ENCODE measurements around the gene LIX1L.
A peak's percentile ranks its signal among the peaks of the same experiment; 100 is the strongest.

The LIX1L gene
- total RNA-seq = 9.0 to 49.0 (median 25.2) reads per million in 17 experiments

DNA sequence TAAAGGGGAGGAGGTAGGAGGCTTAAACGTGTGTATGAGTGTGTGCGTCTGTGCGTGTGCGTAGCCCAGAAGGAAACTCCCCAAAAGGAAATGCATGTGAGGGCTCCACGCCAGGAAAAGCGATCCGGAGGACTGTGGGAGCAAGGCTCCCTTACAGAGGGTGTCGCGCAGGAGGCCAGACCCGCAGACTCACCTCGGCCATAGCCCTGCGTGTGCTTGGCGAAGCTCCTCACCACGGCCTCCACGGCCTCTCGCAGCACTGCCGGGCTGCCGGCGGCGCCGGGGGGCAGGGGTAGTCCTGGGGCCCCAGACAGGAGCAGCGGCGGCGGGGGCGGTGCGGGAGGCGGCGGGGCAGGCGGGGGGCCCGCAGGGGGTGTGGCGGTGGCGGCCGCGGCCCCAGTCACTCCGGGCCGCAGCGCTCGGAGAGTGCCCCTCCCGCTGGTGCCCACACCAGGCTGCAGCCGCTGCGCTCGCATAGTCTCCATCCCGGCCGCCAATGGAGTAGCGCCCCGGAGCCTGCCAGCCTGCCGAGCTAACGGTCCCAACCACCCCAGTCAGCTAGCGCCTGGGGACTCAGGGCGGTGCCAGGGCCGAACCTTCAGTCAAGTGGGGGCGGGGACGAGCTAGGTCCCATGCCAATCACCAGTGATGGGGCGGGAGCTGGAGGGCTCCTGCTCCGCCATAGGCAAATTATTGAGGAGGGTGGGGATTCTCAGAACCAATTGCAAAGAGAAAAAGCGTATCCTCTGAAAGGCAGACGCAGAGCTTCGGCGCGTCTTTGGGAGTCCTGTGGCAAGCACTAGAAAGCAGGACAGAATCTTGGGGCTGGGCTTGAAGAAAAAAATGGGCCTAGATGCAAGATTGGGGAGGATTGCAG lies at the start of gene LIX1L:
Gene LIX1L (minus strand): TSS at position 575 of the 877 bp plus-strand sequence. CDS start 90 bp downstream, at position 485.
- peak; percentile 97 to 98 (median 98) for DNase-seq

DNA sequence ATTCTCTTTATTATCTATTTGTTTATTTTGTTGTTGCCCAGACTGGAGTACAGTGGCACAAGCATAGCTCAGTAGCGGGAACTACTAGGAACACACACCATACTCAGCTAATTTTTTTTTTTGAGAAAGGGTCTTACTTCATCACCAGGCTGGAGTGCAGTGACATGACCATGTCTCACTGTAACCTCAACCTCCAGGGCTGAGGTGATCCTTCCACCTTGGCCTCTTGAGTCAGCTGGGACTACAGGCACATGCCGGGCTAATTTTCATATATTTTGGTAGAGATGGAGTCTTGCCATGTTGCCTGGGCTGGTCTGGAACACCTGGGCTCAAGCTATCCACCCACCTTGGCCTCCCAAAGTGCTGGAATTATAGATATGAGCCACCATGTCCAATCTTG lies 43.9 kb upstream of the LIX1L start:
- DNase-seq = peak in 3 of 4 experiments; percentile 12 to 62 (median 33)

DNA sequence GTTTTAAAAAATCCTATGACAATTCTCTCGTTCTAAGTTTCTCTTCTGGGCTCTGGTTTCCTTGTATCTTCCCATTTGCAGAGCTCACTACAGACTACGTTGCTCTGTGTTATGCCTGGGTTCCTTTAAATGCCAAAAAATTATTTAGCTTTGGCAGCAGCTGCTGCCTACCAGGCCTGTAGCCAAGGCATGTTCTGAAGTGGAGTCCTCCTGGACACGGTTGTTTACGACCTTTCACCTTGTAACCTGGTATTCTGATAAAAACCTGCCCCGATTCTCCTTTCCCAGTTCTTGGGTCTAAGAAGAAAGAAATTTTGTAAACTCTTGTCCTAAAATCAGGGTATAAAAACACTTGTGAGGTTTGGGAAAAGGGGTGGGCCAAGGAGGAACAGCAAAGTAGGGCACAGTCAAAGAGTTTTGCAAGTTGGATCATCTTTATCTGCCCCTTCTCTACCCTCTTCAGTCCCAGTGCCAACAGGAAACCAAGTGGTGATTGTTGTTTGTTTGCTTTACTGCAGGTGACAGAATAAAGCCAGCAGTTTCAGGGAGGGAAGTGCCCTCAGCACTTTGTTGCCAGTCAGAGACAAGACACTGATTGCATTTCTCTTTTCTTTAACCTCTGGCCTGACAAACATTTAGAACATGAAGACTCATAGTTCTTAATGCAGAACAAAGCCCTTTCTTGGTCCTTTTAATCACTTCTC lies 41.7 kb upstream of the LIX1L start:
- peak; percentile 47 to 81 (median 70) for DNase-seq

DNA sequence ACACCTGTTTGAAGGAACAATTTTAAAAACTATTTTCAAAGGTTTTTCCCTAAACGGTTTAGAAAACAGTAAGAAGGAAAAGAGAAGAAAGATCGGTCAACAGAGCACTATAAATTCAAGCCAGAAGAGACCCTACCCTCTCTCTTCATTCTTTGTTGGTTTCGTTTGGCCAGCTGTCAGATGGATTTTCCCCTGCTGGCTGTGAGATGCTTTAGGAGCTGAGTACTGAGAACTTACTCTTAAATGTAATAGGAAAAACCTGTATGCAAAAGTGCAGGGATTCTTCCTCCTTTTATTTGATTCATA lies 39.9 kb upstream of the LIX1L start:
- no peak for DNase-seq

DNA sequence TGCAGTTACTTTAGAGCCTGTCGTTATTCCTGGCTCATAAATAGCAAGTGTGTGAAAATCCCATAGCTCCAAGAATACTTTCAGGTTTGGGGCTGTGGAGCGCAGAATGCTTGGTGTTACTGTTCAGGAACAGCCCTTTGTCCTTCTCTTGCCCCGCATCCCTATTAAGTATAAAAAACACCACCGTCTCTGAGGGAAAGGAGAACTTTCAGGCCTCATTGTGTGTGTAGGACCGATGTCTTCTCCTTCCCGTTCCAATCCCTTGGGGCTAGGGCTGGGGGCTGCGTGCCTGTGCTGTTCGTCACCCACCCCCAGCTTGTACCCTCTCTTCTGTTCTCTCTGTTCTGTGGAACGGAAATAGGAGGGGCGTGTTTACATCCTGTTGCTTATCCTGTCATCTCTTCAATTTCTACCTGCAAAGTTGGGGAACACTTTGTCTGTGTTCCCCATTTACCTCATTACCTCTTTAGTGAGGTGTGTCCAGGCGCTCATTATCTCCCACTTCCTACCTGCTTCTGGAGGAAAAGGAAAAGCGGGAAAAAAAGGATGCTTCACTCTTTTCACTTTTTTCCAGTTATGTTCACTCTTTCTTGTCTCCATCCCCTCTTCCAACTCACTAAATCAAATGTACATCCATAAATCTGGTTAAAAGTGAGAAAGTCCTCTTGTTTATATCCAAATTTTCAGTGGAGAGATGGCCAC lies 39.4 kb upstream of the LIX1L start:
- DNase-seq = peak; percentile 31 to 52 (median 44)

DNA sequence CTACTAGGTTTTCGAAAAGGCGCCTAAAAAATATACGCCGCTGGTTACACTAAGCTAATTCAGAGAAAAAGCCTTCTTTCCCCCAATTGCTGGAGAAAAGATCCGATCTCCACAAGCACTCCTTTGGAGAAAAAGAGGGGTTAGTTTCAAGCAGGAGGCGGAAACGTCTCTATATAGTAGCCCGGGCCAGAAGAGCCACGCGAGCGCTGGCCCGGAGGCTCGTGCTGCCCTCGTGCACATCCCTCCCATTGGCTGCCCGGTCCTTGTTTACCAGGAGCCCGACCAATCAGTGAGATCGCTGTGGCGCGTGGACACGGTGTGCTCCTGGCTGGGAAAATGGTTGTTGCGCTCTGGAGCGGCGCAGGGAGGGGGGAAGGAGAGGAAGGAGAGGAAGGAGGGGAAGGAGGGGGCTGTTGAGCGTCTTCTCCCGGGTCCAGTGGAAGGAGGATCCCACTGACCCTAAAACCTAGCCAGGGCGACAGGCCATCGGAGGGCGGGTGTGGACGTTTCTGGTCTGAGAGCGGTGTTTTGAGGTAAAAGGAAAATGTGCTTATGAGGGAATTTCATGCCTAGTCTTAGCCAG lies 38.7 kb upstream of the LIX1L start, which contains the start of gene TXNIP:
Gene TXNIP (minus strand): TSS at position 147 of the 583 bp plus-strand sequence. CDS start 313 bp downstream, outside the sequence.
- DNase-seq = peak; percentile 96 to 99 (median 98)

DNA sequence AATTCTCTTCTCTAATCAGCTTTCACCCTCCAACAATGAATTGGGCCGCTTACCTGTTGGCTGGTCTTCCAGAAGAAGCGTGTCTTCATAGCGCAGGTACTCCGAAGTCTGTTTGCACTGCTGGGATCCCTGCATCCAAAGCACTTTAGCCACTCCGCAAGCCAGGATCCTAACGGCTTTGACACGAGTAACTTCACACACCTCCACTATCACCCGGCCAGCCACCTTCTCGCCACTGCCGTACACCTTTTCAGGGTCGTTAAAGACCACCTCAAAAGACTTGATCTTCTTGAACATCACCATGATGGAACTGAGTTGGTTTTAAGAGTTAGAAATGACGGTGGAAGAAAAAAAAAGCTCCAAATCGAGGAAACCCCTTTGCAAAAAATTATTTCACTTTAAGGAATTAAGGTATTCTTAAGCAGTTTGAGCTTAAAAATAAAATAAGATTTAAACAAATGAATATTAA lies 38.2 kb upstream of the LIX1L start:
- DNase-seq = peak in 2 of 4 experiments; percentile 23 to 41

DNA sequence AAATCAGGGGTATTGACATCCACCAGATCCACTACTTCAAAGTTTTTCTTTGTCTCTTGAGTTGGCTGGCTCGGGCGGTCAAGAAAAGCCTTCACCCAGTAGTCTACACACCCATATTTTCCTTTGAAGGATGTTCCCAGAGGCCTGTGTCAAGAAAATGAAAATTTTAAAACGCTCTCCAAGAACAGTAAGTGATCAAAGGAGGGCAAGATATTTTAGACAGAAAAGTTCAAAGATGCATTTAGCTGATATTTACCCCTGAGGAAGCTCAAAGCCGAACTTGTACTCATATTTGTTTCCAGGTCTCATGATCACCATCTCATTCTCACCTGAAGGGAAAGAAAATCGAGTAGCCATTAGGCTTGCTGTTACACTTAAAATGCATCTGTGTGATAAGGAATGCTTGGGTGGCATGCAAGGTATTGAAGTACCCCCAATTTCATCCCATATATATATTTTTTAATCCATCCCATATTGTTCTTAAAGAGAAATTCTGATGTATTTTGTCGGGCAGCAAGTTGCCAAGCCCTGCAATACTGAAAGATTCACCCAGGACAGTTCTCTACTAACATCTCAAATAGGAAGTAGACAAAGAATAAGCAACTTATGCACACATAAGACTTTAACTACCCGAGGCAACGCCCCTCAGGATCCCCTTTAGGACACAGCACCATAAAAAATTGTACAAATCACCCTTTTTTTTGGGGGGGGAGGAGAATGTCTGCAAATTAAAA lies 37.5 kb upstream of the LIX1L start:
- DNase-seq = peak in 3 of 4 experiments; percentile 36 to 51 (median 45)

DNA sequence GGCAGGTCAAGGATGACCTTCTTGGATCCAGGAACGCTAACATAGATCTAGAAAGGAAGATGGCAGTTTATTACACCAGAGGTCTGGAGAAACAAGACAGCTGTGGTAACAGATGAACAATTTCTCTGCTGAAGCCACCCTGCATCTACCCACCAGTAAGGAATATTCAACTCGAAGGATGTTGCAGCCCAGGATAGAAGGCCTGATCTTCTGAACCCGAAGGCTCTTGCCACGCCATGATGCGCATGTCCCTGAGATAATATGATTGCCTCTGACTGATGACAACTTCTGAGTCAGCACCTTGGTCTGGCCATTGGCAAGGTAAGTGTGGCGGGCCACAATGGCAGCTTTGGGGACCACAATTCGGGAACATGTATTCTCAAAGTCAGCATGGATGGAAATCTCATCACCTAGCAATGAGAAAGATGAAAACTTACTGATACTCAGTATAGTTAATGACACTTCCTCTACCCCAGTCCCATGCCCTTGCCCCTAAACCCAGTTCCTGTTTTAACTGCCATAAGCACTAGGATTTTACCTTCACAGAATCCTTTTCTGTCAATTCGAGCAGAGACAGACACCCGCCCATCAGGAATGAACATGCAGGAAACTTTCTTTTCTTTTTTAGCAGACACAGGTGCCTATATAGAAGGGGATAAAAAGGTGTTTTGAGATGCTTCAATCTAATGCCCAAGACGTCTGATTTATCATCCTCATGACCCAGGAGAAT lies 36.7 kb upstream of the LIX1L start:
- peak; percentile 12 to 61 (median 50) for DNase-seq

DNA sequence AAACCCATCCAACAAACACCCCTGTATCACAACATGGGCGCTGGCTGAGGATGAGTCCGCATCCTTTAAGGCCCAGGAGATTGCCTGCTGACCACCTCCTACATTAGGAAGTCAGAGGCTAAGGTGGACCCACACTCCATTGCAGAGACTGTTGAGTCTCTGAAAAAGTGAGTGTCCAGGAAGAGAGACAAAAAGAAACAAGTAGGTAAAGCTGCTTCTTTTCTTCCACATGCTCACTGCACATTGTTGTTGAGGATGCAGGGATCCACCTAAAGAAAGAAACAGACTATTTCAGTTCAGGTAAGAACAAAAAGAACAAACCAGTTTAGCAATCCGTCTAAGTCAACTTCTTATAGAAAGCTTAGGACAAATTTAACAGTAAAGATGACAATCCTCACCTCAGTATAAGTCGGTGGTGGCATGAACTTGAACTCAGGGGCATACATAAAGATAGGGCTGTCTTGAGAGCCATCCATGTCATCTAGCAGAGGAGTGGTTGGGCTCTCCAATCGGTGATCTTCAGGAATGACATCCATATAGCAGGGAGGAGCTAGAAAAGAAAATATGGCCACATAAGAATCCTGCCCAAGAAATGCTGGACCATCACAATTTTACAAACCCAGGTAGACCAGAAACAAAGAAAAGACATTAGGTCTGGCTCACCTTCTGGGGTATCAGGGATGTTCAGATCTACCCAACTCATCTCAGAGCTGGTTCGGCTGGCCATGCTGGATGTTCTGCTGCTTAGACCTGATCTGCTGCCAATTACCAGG lies 36.0 kb upstream of the LIX1L start:
- DNase-seq = peak in 2 of 4 experiments; percentile 34 to 42

DNA sequence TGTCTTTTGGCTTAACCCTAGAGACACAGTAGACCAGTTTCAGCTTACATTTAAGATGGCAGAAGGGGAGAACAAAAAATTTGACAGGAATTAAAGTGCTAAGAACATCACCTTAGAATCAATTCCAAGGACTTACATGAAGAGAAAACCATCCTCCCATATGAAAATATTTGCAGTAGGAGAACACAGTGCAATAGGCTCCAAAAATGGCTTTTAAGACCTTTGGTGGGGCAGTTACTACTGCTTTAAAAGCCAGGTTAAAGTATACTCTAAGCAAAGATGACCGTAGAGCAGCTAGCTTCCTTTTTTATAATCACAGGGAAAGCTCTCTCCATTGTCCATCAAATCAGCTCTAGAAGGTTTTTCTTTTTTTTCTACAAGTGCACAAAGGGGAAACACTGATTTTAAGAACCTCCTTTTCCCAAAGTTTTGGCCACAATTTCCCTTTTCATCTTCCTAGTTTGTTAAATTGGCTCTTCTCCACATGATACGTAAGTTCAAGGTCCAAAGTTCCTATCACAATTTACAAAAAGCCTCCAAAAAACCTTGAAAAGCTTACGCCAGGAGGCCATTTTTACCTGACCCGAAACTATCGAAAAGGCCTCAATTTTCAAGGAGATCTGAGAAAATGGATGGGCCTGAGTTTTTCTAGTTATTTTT lies 35.3 kb upstream of the LIX1L start:
- DNase-seq = peak in 2 of 4 experiments; percentile 41 to 48

DNA sequence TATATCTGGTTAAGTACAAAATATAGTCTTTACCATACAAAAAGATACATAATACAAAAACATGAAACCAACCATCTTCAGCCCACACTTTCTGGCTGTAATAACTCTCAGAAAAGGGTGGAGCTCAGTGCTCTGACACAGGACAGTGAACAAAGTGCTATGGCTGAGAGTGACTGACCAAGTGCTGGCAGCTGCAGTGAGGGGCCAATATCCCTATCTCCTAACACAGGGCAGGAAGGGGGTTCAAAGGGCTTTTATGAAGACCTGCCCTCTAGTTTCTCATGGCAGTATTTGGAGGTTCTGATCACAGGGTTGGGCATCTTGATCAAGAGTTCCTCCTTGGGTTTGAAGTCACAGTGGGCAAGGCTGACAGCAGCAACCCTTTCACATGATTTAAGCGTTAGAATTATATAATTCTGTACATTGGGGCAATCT lies 34.7 kb upstream of the LIX1L start:
- DNase-seq = no peak

DNA sequence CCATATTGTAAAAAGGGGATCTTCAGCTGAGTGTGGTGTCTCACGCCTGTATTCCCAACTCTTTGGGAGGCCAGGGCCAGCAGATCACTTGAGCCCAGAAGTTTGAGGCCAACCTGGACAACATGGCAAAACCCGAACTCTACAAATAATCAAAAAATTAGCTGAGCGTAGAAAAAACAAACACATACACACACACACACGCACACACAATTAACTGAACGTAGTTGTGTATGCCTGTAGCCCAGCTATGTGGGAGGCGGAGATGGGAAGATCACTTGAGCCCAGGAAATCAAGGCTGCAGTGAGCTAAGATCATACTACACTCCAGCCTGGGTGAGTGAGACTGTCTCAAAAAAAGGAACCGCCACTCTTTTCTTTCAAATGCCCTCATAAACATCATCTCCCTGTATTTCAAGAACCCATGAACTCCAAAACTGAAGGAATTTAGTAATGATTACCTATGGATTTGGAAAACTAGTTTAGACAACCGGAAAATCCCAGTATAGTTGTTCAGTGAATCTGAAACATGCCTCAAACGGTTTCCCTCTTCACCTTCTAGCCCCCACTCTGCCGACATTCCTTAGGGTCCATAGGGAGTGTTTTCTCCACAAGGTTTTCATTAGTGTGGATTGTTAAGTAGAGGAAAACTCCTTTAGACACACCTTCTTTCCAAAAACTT lies 34.1 kb upstream of the LIX1L start:
- peak; percentile 45 to 63 (median 56) for DNase-seq

DNA sequence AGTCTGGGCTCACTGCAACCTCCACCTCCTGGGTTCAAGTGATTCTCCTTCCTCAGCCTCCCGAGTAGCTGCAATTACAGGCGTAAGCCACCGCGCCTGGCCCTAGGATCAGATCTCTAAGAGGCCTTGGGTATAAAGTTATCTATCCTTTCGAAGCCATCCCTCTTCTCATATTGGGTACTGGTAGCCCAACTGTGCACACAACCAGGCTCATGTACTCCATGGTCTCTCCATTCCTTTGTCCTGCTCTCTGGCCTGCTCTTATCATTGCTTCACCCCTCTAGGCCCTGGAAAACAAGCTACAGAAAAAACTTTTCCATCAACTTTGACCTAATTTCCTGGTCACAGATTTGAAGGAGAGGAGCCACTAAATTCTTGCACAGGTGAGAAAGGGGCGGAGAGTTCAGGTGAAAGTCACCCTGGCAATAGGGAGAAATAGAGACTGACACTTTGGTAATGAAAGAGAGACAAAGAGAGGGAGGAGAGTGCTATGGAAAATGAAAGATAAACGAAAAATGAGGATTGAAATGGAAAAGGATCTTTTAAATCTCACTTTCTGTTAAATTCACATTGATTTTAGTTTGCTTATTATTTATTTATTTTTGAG lies 32.5 kb upstream of the LIX1L start:
- peak in 1 of 4 experiments; percentile 45 for DNase-seq

DNA sequence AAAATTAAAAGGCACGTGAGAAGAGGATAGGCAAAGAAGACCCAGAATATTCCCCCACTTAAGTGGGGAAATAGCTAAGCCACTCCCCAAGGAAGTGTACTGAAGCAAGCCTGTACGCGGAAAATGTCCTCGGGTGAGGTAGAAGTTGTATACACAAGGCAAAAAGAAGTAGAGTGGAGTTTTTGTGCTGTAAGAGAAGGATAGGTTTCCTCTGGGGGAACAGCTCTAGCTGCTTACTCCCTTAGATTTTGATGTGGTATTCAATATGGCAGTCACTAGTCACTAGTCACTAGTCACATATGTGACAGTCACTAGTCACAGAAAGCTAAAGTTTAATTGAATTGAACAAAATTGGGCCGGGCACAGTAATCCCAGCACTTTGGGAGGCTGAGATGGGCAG lies 31.0 kb upstream of the LIX1L start:
- peak in 1 of 4 experiments; percentile 36 for DNase-seq

DNA sequence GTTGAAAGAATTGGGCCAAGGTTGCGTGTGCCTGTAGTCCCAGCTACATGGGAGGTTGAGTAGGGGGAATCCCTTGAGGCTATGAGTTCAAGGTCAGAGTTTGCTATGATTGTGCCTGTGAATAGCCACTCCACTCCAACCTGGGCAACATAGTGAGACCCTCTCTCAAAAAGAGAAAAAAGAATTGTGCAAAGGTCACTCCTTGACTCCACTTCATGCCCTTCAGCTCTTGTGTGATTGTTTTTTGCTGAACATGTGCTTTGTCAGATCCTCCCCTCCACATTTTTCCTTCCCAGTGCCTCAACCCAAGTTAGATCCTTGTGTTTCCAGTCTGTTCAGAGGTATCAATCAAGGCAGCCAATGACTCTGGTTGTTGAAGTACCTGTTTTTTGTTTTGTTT lies 30.1 kb upstream of the LIX1L start:
- DNase-seq = no peak

DNA sequence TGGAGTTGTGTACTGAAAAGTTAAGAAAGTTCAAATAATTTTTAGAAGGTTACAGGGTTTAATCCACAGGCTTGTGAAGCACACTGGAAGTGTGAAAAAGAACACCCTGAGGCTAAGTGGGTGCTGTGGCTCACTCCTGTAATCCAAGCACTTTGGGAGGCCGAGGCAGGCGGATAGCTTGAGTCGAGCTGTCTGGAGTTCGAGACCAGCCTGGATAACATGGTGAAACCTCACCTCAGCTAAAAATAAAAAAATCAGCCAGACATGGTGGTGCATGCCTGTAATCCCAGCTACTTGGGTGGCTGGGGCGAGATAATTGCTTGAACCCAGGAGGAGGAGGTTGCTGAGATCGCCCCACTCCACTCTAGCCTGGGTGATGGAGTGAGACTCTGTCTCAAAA lies 28.7 kb upstream of the LIX1L start:
- DNase-seq = no peak

Data from suppressor macrophage (primary cell).